Measurements from ENCODE around the gene FOXN4. TPM values are rescaled to one million over a fixed set of nuclear protein-coding genes. Genes with fewer than 3 reads are reported as not detected.

The FOXN4 gene
- not detected in 2 replicates for total RNA-seq

GRCh38 chr12:109308534-109309380 is at the start of gene FOXN4:
Gene FOXN4, minus strand, starts transcription at chr12:109309284. Its CDS starts 963 bp downstream, at chr12:109308321.

GRCh38 chr12:109347589-109347988 is 38.5 kb upstream of the FOXN4 start, which contains the start of gene MYO1H:
Gene MYO1H, plus strand, starts transcription at chr12:109347900. Its CDS starts 61 bp downstream, at chr12:109347961.

Other genes starting within 250 kb of the FOXN4 start
- 13.0 and 15.3 TPM in 2 replicates for gene ALKBH2, start 215.8 kb downstream of the FOXN4 start, total RNA-seq
- gene UNG, start 211.7 kb downstream of the FOXN4 start, total RNA-seq = 24.4 and 39.1 TPM in 2 replicates
- gene ACACB, start 192.7 kb downstream of the FOXN4 start, total RNA-seq = 0.32 and 2.3 TPM in 2 replicates
- gene MYO1H, start 38.6 kb upstream of the FOXN4 start, total RNA-seq = not detected in 2 replicates
- gene KCTD10, start 168.0 kb upstream of the FOXN4 start, total RNA-seq = 62.3 and 98.4 TPM in 2 replicates
- 39.3 and 41.9 TPM in 2 replicates for gene UBE3B, start 168.3 kb upstream of the FOXN4 start, total RNA-seq

All from epithelial cell of umbilical artery (primary cell).